B cell (primary cell): Measurements from ENCODE around the gene TMEM132E. TPM values are rescaled to one million over a fixed set of nuclear protein-coding genes. Genes with fewer than 3 reads are reported as not detected.

Experiments used
- ATAC-seq: fragments of 200-7000 bp; cut with Tn5 transposase; one replicate; pipeline ENCODE4 v1.10.0; 2021; ENCODE audit warnings: low read depth, mild to moderate bottlenecking, moderate number of reproducible peaks, moderate library complexity
- CTCF ChIA-PET: fragments of 350-600 bp; sonication (Branson Sonifier 250); formaldehyde crosslinking; loops from one replicate; lab custom pipeline; 2021; ENCODE audit warnings: antibody characterized with exemption, inconsistent platforms; lab: Charles Lee
- POLR2A ChIA-PET: fragments of 350-600 bp; sonication (Branson Sonifier 250); formaldehyde crosslinking; loops from one replicate; lab custom pipeline; 2021; ENCODE audit warnings: antibody characterized with exemption; lab: Charles Lee
- DNase-seq: peaks from one replicate; pipeline ENCODE4 v3.0.0; 2013
- H2AFZ ChIP-seq: 2 replicates; pipeline ENCODE4 v1.6.1; 2012; ENCODE audit warnings: mild to moderate bottlenecking, low read depth, low read length; ENCODE audit not compliant: insufficient read depth, poor library complexity, severe bottlenecking
- H3K27ac ChIP-seq, 2 donors: 1 replicate in 1 of 2; 2 replicates in 1 of 2; pipeline ENCODE4 v1.5.1; 2012 to 2013; ENCODE audit warnings: low read length in 2 of 2, mild to moderate bottlenecking in 2 of 2, moderate library complexity in 1 of 2
- H3K27me3 ChIP-seq, 4 experiments: fragments of 200-600 bp in 1 of 4; sonication (generic) in 1 of 4; replicated peaks in 1 of 4; 1 replicate in 2 of 4; 2 replicates in 2 of 4; pipeline versions ENCODE4 v1.6.1 to v1.7.0; 2013 to 2016; ENCODE audit warnings: low read length in 3 of 4, mild to moderate bottlenecking in 2 of 4, mixed read lengths in 1 of 4, moderate library complexity in 1 of 4; ENCODE audit not compliant: insufficient read depth in 4 of 4, control insufficient read depth in 3 of 4; ENCODE audit errors: control extremely low read depth in 1 of 4
- H3K36me3 ChIP-seq, 2 experiments: replicated peaks in 1 of 2; 1 replicate in 1 of 2; 2 replicates in 1 of 2; pipeline versions ENCODE4 v1.6.1 to v1.7.1; 2013; ENCODE audit warnings: low read length in 1 of 2; ENCODE audit not compliant: insufficient read depth in 2 of 2, control insufficient read depth in 1 of 2; ENCODE audit errors: control extremely low read depth in 1 of 2, extremely low read depth in 1 of 2
- H3K4me1 ChIP-seq, 2 donors: fragments of 200-600 bp in 1 of 2; sonication (generic) in 1 of 2; 1 replicate in 1 of 2; 2 replicates in 1 of 2; pipeline versions ENCODE4 v1.5.1 to v1.6.1; 2013 to 2017; ENCODE audit warnings: low read length in 2 of 2; ENCODE audit not compliant: control insufficient read depth in 2 of 2, insufficient read depth in 2 of 2
- H3K4me2 ChIP-seq: replicated peaks from 2 replicates; pipeline ENCODE3; 2012; ENCODE audit warnings: mild to moderate bottlenecking, low read depth, low read length; ENCODE audit not compliant: poor library complexity, severe bottlenecking
- H3K4me3 ChIP-seq, 5 experiments: fragments of 200-600 bp in 1 of 5; sonication (generic) in 1 of 5; 1 replicate in 3 of 5; 2 replicates in 2 of 5; pipeline versions ENCODE4 v1.5.1 to v1.7.0; 2011 to 2016; ENCODE audit warnings: low read length in 4 of 5, mild to moderate bottlenecking in 4 of 5, low read depth in 2 of 5, control low read depth in 1 of 5, moderate library complexity in 1 of 5; ENCODE audit not compliant: insufficient read depth in 1 of 5; ENCODE audit errors: control extremely low read depth in 1 of 5, extremely low read depth in 1 of 5
- H3K79me2 ChIP-seq: fragments of 200-600 bp; sonication (generic); one replicate; pipeline ENCODE4 v1.6.0; 2016; ENCODE audit warnings: low read length; ENCODE audit not compliant: control insufficient read depth, insufficient read depth
- H3K9ac ChIP-seq: fragments of 200-600 bp; sonication (generic); 2 replicates; pipeline ENCODE4 v1.6.1; 2017; ENCODE audit warnings: mild to moderate bottlenecking, low read length, moderate library complexity
- H3K9me3 ChIP-seq, 3 donors: one replicate each; pipeline versions ENCODE4 v1.6.1 to v1.7.1; 2013; ENCODE audit warnings: low read length in 2 of 3; ENCODE audit not compliant: control insufficient read depth in 2 of 3, insufficient read depth in 1 of 3; ENCODE audit errors: control extremely low read depth in 1 of 3
- H4K20me1 ChIP-seq: 2 replicates; pipeline ENCODE4 v1.6.0; 2012; ENCODE audit warnings: mild to moderate bottlenecking, low read length; ENCODE audit not compliant: insufficient read depth, control insufficient read depth, poor library complexity, severe bottlenecking
- H3K27ac Mint-ChIP-seq: one replicate; pipeline ENCODE4 v1.8.0; 2021; ENCODE audit warnings: mixed read lengths
- H3K27me3 Mint-ChIP-seq: one replicate; pipeline ENCODE4 v1.8.0; 2021; ENCODE audit warnings: mixed read lengths
- H3K4me1 Mint-ChIP-seq: one replicate; pipeline ENCODE4 v1.8.0; 2021; ENCODE audit warnings: mixed read lengths
- H3K4me3 Mint-ChIP-seq: one replicate; pipeline ENCODE4 v1.8.0; 2021; ENCODE audit warnings: mixed read lengths
- H3K9me3 Mint-ChIP-seq: one replicate; pipeline ENCODE4 v1.8.0; 2022; ENCODE audit warnings: mixed read lengths; ENCODE audit not compliant: insufficient read depth
- CTCF ChIP-seq: fragments of 200-600 bp; IDR thresholded peaks from one replicate; pipeline ENCODE4 v1.8.0; 2022; ENCODE audit warnings: antibody characterized with exemption, mild to moderate bottlenecking
- EZH2 ChIP-seq: IDR thresholded peaks from 2 replicates; pipeline ENCODE4 v1.6.1; 2012; ENCODE audit warnings: borderline replicate concordance, low read depth, mild to moderate bottlenecking, moderate library complexity, low read length; ENCODE audit not compliant: insufficient read depth, poor library complexity, severe bottlenecking
- WGBS: methylation state at CpG from one replicate; pipeline ENCODE4 v1.1.5; 2013; ENCODE audit warnings: missing lambda C conversion rate; ENCODE audit not compliant: insufficient coverage; 5-methylcytosine and 5-hydroxymethylcytosine counted together
- intact Hi-C: fragments of 100-400 bp; cut with micrococcal nuclease; formaldehyde crosslinking; loops from one replicate; pipeline ENCODE4 v1.10.0; 2022
- polyA plus RNA-seq: library from polyadenylated mRNA; depleted of rRNA; stranded (reverse); fragments of >200 nt; gene quantifications from 2 replicates; pipeline ENCODE4 v1.2.3, GENCODE V29; 2012
- total RNA-seq, 2 donors: library from RNA; stranded (reverse); fragments of 120-200 nt in 1 of 2; gene quantifications; 1 replicate in 1 of 2; 2 replicates in 1 of 2; pipeline versions ENCODE4 v1.2.3 to v1.2.4, GENCODE V29; 2013 to 2022

Gene TMEM132E
- total and polyA plus RNA-seq, 2 donors (not counting 1 experiment from before 2014, with no cell fraction given), result not detected

DNA sequence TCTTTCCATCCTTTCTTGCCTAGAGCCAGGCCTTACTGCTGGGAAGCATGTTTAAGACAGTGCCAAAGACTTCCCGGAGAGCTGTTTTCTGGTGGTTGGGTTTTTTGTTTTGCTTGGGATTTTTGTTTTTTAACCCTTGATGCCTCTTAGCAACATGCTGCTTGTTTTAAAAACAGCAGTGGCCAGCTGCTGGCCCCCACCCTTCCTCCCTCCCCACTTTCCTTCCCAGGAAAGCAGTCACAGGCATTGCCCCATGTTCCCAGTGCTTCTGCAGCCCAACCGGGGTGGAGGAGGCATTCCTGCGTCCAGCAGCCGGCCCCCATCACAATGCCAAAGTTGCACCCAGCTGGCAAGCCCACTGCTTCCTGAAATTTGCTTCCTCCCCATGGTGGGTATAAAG, 12.6 kb downstream of the TMEM132E start:
- CTCF ChIA-PET, result no interaction called here
- no peaks in the 10 kb centered on the region for H3K9me3 Mint-ChIP-seq
- Histone ChIP-seq H3K79me2 (no peaks in the 10 kb centered on the region), H3K4me1 (no peaks in the 10 kb centered on the region), H3K27ac (no peak overlapping the region), H3K27me3 (peaks cover 0 to 25% (median 0%) of the 10 kb centered on the region in 4 experiments), H3K9ac (no peak overlapping the region), H3K9me3 (no peaks in the 10 kb centered on the region), H3K4me3 (no peak overlapping the region), H3K4me2 (no peak overlapping the region), H3K36me3 (no peaks in the 10 kb centered on the region), H2AFZ (no peak overlapping the region), H4K20me1 (no peaks in the 10 kb centered on the region)
- intact Hi-C loops, result no loop called here
- TF ChIP-seq CTCF (no peak), EZH2 (no peak)
- DNase-seq (no peak), ATAC-seq (no peak)
- no CpG with 5 or more reads among the region's 4 CpGs for WGBS
- H3K4me3 Mint-ChIP-seq, result no peak overlapping the region
- POLR2A ChIA-PET, result no interaction called here
- H3K27ac Mint-ChIP-seq, result no peak overlapping the region
- H3K27me3 Mint-ChIP-seq, result peaks cover 58% of the 10 kb centered on the region
- no peaks in the 10 kb centered on the region for H3K4me1 Mint-ChIP-seq

GRCh38 chr17:34596920-34597319, 17.5 kb downstream of the TMEM132E start:
- Histone ChIP-seq H3K79me2 (no peaks in the 10 kb centered on the region), H2AFZ (no peak overlapping the region), H3K36me3 (no peaks in the 10 kb centered on the region), H3K4me1 (no peaks in the 10 kb centered on the region), H3K4me2 (no peak overlapping the region), H3K27me3 (peaks cover 0 to 17% (median 0%) of the 10 kb centered on the region in 4 experiments), H3K27ac (no peak overlapping the region), H3K4me3 (no peak overlapping the region), H3K9ac (no peak overlapping the region), H3K9me3 (no peaks in the 10 kb centered on the region), H4K20me1 (no peaks in the 10 kb centered on the region)
- ChIA-PET CTCF (no interaction called here), POLR2A (no interaction called here)
- Mint-ChIP-seq H3K4me3 (no peak overlapping the region), H3K27ac (no peak overlapping the region), H3K27me3 (peaks cover 46% of the 10 kb centered on the region), H3K4me1 (no peaks in the 10 kb centered on the region), H3K9me3 (no peaks in the 10 kb centered on the region)
- ATAC-seq, result no peak
- no peak for DNase-seq
- TF ChIP-seq EZH2 (no peak), CTCF (no peak)
- intact Hi-C loops, result no loop called here
- 25% methylated on average over 5 of the region's 5 CpGs for WGBS
